GM21381 (cell line): ENCODE results near the gene UAP1L1.

Experiments
- ATAC-seq: cut with Tn5 transposase; IDR thresholded peaks from one replicate; pipeline ENCODE4 v1.9.1; 2021; ENCODE audit warnings: mild to moderate bottlenecking, moderate library complexity; ENCODE audit not compliant: unreplicated experiment

UAP1L1 gene

DNA sequence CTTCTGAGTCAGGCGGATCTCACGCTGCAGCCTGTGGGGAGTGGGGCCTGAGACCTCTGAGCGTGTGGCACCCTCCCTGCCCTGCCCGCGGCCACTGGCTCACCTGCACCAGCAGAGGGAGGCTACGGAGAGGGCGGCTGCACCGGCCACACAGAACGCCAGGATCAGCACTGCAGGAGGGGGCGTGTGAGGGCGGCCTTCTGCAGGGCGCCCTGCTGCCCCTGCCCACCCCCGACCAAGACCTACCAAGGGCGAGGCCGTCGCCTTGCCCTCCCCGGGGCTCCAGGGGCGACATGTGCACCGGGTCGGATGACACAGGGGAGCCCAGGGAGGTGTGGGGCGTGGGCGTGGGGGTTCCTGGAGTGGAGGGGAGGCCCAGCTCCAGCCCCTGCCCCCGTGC, 36.7 kb upstream of the UAP1L1 start:
- ATAC-seq, result no peak

DNA sequence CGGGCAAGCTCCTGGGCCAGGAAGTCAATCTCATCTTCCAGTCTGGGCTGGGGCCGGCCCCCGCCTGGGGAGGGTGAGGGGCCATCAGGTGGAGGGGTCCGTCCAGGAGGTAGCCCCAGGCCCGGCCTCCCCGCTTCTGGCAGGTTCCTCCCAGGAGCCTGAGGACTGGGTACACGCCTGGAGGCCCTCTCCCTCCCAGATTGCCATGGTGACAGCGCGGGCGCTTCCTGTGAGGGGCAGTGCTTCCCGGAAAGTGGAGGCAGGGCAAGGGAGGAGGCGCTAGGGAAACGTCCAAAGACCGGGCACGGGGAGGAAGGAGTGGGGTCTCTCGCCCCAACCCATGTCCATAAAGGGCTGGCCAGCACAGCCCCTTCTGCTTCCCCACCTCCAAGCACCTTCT, 36.2 kb upstream of the UAP1L1 start:
- ATAC-seq, result no peak

DNA sequence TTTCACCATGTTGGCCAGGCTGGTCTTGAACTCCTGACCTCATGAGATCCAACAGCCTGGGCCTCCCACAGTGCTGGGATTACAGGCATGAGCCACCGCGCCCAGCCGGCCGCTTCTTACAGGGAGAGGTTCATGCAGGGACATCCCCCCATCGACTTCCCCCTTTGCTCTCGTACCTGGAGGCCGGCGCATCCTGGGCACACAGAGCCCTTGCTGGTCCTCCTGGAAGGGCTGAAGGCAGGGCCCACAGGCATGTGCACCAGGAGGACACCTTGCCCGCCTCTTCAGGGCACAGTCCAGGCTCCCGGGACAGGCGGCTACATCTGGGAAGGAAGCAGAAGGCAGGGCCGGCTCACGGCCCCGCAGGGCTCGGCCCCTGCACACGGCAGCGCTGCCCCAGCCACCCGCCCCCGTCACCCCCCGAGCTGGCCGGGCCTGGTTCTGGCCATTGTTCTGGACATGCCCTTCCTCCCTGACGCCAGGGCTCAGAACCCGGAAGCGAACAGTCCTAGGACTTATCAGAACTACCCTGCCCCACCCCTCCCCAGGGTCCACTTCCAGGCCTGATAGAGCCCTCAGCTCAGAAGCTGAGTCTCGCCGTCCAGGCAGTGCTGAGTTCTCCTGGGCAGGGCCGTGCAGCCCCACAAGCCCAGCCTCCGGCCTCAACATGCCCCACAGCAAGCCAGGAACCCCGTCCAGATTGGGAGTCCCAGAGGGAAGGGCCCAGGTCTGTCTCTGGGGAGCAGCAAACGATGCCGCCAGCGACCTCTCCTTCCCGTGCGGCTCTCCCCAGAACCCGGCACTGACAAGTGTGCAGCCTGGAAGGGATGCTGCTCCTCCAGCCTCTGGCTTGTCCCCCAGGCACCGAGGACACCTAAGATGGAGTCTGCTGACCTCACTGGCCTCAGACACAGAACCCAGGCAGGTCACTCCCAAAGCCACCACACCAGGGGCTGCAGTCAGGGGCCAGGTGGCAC, 34.3 kb upstream of the UAP1L1 start:
- no peak for ATAC-seq

DNA sequence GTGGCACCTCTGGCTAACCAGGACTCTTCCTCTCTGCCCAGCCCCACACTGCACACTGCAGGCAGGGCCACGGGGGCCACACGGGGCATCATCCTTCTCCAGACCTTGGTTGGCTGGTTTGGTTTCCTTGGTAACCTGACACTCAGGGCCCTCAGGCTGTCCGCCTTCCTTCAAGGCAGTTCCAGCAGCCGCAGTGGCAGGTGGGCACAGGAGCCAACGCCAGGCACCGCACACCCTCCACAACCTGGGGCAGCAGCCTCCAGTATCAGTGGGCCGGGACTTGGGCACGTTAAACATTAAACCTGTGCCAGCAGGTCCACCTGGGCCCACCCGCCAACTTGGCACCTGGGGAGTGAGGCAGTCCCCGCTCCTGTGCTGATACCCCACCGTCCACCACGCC, 33.3 kb upstream of the UAP1L1 start:
- no peak for ATAC-seq

DNA sequence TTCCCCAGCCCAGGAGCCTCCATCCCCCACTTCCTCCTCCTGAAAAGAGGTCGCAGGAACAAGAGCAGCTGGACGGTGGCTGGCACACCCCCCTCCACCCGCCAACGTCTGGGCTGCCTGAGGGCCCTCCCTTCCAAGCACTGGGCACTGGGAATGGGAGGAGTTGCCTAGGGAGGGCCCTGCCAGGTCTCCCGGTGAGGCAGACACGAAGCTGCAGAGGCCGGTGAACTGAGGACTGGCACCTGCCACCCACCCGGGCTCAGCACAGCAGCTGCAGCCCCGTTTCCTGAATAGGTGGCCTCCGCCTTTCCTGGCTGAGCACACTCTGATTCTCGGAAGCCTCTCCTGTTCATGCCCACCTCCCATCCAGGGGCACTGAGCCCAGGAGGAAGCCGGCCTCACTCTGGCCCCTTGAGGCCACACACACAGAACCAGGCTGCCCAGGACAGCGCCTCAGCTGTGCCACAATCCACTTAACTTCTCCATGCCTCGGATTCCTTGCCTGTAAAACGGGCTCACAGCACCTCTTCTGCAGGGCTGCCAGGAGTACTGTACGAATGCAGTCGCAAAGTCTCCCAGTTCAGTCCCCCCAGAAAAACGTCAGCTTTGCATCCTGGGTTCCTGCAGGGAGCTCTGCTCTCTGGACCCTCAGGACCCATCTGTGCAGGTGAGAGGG, 32.7 kb upstream of the UAP1L1 start:
- no peak for ATAC-seq

DNA sequence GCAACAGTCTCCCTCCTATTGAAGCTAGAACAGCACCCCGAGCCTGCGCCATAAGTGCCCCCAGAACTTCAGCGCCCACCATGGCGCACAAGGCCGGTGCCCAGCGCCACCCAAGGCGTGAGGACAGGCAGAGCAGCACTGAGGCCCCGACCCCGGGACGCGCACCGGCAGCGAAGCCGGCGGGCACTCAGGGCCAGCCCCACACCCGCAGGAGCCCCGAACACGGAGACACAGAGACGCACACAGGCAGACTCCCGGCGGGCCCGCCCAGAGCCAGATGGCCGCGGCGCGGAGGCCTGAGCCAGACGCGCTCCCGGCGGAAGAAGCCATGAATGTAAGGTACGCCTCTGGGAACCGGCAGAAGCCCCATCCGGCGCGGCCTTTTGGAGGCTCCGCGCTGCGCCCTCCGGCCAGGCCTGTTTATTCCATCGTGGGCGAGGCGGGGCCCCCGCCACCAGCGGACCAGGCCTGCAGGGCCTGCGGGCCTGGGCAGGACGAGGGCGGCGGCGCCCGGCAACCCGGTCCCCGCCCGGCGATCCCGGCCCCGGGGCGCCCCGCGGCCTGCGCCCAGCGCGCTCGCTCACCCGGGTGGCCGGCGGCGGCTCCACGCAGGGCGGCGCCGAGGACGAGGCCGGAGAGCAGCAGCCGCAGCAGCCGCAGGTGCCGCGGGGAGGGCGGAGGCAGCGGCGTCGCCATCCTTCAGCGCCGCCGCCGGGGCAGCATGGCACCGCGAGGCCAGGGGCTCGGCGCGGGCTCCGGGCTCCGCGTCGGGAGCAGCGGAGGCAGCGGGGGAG, 31.8 kb upstream of the UAP1L1 start:
- no peak for ATAC-seq

DNA sequence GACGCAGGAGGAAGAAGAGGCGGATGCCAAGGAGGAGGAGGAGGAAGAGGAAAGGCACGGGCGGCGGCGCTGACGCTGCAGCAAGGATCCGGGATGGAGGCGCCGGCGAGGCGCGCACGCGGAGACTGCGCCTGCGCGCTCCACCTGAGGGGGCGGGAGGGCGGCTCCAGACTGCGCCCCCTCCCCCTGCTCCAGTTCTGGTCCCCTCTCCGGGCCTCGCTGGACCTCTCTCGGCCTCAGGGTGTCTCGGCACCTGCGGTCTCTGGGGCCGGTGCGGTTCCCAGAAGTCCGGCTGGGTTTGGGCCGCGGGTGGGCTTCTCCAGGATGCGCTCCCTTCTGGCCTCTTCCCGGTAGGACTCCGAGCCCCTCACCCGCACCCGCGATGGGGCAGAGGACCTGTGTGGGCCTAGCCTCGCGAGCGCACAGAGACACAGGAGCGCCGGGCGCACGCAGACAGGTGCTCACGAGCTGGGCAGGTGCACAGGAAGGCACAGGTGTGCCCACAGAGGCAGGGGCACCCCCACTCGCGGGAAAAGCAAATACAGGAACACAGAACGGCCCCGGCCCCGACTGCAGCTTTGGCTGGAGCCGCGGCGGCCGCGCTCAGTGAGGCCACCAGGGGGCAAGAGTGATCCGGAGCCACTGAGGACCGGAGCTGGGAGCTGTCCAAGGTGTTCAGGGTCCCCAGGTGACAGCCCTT, 31.1 kb upstream of the UAP1L1 start, which contains the start of gene NPDC1:
TSS of gene NPDC1 (minus strand) at position 90 of the 700 bp plus-strand sequence. CDS start 188 bp downstream, outside the sequence.
- ATAC-seq, result no peak

DNA sequence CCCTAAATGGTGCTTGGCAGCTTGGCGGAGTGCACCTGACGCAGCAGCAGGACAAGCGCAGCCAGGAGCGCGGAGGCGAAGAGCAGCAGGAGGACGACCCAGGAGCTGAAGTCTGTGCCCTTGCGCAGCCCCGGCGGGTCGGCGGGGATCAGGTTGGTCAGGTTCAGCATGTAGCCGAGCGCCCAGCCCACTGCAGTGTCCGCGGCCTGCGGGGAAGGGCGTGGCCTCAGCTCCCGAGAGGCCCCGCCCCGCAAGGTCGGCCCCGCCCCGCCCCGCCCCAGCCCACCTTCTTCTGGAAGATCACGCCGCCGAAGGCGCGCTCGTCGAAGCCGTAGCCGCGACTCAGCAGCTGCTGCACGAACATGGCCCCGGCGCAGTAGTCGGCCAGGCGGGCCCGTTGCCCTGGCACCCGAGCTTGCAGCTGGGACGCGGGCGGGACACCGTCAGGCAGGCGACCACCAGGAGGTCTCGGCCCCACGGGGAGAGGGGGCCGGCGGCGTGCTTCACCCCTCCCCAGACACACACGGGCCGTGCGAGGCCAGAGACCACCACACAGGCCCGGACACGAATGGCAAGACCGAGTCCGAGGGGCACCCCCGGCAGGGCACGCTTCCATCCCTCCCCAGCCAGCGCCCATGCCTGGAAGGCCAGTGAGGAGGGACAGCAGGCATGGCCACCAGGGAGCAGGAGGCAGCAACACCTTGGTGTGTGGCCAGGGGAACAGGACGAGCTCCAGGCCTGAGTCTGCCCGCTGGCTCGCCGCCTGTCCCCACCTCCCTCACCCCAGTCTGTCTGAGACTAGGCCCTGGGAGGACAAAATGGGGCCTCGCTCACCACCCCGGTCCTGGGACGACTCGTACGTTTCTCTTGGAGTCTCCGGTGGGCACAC, 28.4 kb upstream of the UAP1L1 start:
- no peak for ATAC-seq

DNA sequence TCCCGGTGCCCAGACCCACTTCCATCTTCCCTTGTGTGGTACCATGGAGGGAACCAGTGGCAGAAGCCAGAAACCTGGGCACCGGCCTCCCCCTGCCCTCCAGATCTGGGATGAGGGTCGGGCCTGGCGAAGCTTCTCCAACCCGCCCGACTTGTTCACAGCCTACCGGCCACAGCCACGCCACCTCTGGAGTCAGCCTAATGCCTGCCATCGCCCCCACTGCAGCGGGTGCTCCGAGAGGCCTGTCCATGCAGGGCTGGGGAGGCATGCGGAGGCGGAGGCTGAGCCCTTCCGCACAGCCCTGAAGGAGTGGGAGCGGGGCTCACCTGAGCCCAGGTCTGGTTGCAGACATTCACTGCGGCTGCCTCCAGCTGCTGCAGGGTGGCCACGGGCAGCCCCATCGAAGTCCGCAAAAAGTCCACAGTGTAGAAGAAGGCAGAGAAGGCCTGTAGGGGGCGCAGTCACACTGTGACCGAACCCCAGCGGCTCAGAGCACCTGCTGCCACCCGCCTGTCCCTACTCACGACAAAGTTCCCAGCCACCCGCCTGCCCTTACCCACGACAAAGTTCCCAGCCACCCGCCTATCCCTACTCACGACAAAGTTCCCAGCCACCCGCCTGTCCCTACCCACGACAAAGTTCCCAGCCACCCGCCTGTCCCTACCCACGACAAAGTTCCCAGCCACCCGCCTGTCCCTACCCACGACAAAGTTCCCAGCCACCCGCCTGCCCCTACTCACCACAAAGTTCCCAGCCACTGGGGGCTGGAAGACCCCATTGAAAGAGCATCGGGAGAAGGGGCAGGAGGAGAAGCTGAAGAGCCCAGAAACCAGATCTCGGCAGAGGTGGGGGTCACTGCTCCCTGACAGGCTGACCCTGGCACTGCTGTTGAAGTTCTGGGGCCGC, 27.5 kb upstream of the UAP1L1 start:
- no peak for ATAC-seq

DNA sequence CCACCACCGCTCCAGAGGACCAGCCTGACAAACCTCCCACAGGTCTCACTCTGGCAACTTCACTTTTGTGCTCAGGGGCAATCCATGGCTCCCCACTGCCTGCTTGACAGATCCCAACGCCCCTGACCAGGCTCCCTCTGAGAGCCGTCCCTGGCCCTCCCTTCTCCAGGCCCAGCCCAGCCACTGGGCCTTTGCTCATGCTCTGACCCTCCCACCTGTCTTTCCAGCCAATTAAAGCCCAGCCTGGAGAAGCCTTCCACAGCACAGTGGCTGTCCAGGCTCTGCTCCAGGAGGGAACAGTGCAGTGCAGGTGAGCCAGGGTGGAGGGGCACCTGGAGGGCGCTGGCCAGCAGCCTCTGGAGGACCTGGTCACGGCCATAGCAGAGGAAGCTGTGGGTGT, 26.7 kb upstream of the UAP1L1 start:
- no peak for ATAC-seq

DNA sequence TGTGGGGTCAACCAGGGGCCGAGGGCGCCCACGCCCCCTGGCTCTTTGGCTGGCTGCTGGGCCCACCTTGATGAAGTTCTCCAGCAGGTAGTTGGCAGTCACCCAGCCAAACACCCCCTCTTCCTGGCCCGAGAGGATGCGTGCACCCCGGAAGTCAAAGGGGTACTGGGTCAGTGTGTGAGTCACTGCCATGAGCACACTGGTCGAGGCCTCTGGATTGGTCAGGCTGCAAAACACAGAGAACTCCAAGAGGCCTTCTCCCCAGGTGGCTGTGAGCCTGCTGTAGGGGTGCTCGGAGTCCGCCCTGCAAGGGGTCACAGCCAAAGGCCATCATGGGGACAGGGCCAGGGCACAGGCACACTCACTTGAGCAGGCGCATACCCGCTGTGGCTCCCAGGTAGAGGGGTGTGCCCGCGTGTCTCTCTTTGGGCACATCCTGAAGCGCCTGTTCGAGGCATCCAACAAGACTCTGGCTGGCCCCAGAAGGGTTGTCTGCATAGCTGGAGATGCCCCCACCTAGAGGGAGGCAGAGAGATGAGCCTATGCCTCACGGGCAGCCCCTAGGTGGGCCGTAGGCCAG, 26.1 kb upstream of the UAP1L1 start:
- ATAC-seq, result no peak

DNA sequence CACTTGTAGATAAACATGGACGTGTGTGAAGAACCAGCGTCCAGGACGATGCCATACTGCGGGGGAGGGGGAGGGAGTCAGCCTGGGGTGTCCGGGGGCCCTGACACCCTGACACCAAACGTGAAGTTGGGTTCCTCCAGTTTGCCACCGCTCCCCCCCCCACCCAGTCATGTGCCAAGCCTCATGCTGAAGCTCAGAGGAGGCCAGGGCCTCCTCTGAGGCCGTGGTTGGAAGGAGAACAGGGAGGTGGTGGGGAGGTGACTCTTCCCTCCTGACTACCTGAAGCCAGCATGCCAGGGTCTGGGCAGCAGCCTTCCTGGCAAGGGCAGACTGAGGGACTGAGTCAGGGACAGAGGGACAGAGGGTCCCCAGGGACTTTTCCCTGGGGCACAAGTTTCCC, 25.0 kb upstream of the UAP1L1 start:
- ATAC-seq, result no peak

DNA sequence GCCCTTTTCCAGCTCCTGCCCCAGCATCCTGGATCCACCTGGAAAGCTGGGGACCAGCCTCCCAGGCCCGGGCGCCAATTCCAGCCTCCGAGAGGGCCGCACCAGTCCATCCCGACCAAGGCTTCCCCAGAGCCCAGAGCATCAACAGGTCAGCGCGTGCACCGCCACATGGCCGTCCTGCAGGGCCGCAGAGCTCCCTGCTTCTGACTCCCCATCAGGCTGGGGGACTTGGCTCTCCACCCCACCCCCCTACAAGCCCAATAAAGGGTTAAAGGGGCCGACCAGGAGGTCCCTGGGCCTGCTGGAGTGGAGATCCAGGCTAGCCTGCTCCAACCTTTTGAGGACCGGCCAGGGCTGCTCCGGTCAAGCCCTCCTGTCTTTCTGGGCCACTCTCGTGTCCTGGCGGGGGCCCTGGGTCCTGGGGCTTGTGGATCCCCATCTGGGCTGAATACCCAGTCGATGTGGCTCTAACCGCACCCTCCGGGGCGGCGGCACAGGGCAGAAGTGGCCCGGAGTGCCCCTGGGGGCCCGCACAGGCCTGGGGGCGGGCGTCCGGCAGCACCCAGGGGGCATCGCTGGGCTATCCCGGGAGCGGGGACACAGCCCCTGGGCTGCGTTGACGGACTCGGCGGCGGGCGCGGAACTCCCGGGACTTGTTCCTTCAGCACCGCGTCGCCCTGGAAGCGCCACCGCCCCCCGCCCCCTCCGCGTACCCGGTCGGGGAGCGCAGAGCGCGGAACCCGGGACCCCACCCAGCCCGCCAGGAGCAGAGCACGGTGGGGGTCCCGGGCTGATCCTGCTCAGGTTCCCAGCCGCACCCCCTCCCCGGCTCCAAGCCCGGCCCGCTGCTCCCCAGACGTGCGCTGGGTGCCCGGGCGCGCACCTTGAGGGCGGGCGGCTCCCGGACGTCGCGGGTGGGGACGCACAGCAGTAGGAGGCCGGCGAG, 24.0 kb upstream of the UAP1L1 start:
- no peak for ATAC-seq

DNA sequence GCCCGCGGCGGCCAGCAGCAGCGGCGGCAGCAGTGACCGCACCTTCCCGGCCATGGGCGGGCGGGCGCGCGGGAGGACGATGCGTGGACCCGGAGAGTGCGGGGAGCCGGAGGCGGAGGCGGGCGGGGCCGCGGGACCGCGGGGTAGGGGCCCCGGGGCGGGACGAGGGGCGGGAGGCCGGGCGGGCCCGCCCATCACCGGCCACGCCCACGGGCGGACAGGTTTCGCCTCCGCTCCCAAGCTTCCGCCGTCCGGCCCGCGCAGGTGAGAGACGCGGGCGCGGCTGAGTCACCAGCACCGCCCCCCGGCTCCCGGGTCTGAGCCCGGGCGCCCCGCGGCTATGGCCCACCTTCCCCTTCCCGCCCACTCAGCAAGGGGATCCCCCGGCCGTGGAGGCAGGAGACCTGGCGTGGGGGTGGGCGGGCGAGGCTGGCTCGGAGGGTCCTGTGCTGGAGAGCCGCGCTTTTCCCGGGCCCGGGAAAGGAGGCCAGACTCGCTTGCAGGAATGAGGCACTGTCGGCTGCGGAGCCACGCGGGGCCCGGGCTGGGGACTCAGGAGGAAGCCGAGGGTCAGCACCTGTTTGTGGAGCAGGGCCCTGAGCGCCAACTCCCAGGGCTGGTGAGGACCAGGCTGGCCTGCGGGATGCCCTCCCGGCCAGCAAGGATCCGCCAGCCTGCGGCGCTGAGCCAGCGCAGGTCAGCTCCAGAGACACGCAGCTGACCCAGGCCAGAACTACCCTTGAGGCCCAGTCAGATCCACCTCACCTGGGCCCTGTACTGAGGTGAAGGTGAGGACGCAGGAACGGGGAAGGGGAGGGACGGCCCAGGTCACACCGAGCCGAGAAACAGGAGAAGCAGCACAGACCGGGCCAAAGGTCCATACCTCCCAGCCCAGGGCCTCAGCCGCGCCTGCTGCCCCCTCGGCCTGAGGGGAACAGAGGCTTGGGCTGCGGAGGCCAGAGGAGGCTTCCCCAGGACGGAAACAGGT, 23.1 kb upstream of the UAP1L1 start, which contains the start of gene ENTPD2:
TSS of gene ENTPD2 (minus strand) at position 118 of the 988 bp plus-strand sequence. CDS start at position 54, 64 bp downstream.
- ATAC-seq, result no peak

DNA sequence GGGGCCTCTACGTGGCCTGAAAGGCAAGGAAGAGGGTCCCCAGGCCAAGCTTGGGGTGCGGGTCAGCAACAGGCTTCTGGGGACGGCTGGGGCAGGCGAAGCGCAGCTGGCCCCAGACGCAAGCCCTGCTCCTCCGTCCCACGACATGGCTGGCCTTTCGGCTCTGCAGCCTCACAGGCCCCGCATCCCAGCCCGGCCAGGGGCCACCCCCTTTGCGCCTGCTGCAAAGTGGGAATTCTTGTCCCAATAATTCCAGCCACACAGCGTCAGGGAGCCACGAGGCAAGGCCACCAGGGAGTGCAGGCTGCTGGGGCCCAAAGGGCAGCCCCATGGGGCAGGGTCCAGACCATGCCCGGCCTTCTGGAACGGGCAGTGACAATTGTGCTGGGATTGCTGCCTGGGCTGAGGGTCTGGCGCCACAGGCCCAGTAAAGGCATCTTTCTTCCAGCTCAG, 22.4 kb upstream of the UAP1L1 start:
- no peak for ATAC-seq
